HEK293 (cell line): ENCODE measurements around the gene ESCO1.

Experiments
- CTCF ChIA-PET: fragments of 350-600 bp; formaldehyde crosslinking; extraction: SDS; loops from one replicate; lab custom pipeline; 2021; ENCODE audit warnings: antibody characterized with exemption; lab: Yijun Ruan, JAX
- POLR2A ChIA-PET: fragments of 300-600 bp; formaldehyde crosslinking; extraction: SDS; loops from one replicate; lab custom pipeline; 2020; ENCODE audit warnings: antibody characterized with exemption, inconsistent platforms; lab: Yijun Ruan, JAX
- H3K27ac ChIP-seq: fragments of 200-500 bp; sonication (Bioruptor generic); 2 replicates; pipeline ENCODE4 v1.5.1; 2014; ENCODE audit warnings: low read depth, low read length, control low read depth, inconsistent platforms; ENCODE audit errors: extremely low read depth
- H3K36me3 ChIP-seq, 2 experiments: fragments of 200-500 bp in 1 of 2; sonication (Bioruptor generic) in 1 of 2; 1 replicate in 1 of 2; 2 replicates in 1 of 2; pipeline ENCODE4 v1.5.1; 2014 to 2017; ENCODE audit warnings: inconsistent platforms in 2 of 2, low read length in 2 of 2; ENCODE audit not compliant: control insufficient read depth in 2 of 2, insufficient read depth in 1 of 2
- H3K4me1 ChIP-seq: fragments of 200-500 bp; sonication (Bioruptor generic); 2 replicates; pipeline ENCODE4 v1.5.1; 2014; ENCODE audit warnings: mild to moderate bottlenecking, low read length, inconsistent platforms; ENCODE audit not compliant: control insufficient read depth, insufficient read depth
- H3K4me3 ChIP-seq: 2 replicates; pipeline ENCODE4 v1.5.1; 2011; ENCODE audit warnings: low read depth, mild to moderate bottlenecking, control low read depth, low read length, moderate library complexity
- H3K9me3 ChIP-seq: fragments of 200-500 bp; sonication (Bioruptor generic); 2 replicates; pipeline ENCODE4 v1.5.1; 2014; ENCODE audit warnings: low read depth, low read length, inconsistent platforms; ENCODE audit not compliant: control insufficient read depth, insufficient read depth
- PATZ1 ChIP-seq: fragments of 450-650 bp; formaldehyde crosslinking; IDR thresholded peaks from 2 replicates; pipeline ENCODE4 v1.5.1; 2016; ENCODE audit warnings: missing biosample characterization, missing genetic modification characterization
- PRDM1 ChIP-seq: fragments of 450-650 bp; formaldehyde crosslinking; IDR thresholded peaks from 2 replicates; pipeline ENCODE4; 2016; ENCODE audit warnings: missing biosample characterization, missing genetic modification characterization
- SCRT1 ChIP-seq: fragments of 450-650 bp; formaldehyde crosslinking; IDR thresholded peaks from 2 replicates; pipeline ENCODE4 v1.5.1; 2016; ENCODE audit warnings: missing biosample characterization, missing genetic modification characterization, borderline replicate concordance
- TCF7L2 ChIP-seq: IDR thresholded peaks from 2 replicates; pipeline ENCODE4 v1.6.1; 2011; ENCODE audit warnings: low read depth, mild to moderate bottlenecking, inconsistent platforms, low read length, moderate library complexity, borderline replicate concordance
- ZFP37 ChIP-seq: fragments of 450-650 bp; formaldehyde crosslinking; IDR thresholded peaks from 2 replicates; pipeline ENCODE4 v1.5.1; 2016; ENCODE audit warnings: missing biosample characterization, missing genetic modification characterization
- ZIC2 ChIP-seq: fragments of 450-650 bp; formaldehyde crosslinking; IDR thresholded peaks from 2 replicates; pipeline ENCODE4 v1.5.1; 2016; ENCODE audit warnings: missing biosample characterization, missing genetic modification characterization
- ZNF121 ChIP-seq: fragments of 450-650 bp; formaldehyde crosslinking; IDR thresholded peaks from 2 replicates; pipeline ENCODE4 v1.5.1; 2016; ENCODE audit warnings: missing biosample characterization, missing genetic modification characterization
- ZNF239 ChIP-seq: fragments of 450-650 bp; formaldehyde crosslinking; IDR thresholded peaks from 2 replicates; pipeline ENCODE4 v1.5.1; 2016; ENCODE audit warnings: missing biosample characterization, missing genetic modification characterization
- ZNF473 ChIP-seq: fragments of 450-650 bp; formaldehyde crosslinking; IDR thresholded peaks from 2 replicates; pipeline ENCODE4 v1.5.1; 2017; ENCODE audit warnings: missing biosample characterization, missing genetic modification characterization
- ZNF558 ChIP-seq: fragments of 450-650 bp; formaldehyde crosslinking; IDR thresholded peaks from 2 replicates; pipeline ENCODE4 v1.5.1; 2016; ENCODE audit warnings: missing biosample characterization, missing genetic modification characterization
- ZNF561 ChIP-seq: fragments of 450-650 bp; IDR thresholded peaks from 2 replicates; pipeline ENCODE4 v1.5.1; 2018; ENCODE audit warnings: missing biosample characterization, missing genetic modification characterization, borderline replicate concordance
- ZNF658 ChIP-seq: fragments of 450-650 bp; formaldehyde crosslinking; IDR thresholded peaks from 2 replicates; pipeline ENCODE4; 2016; ENCODE audit warnings: missing biosample characterization, missing genetic modification characterization
- ZNF670 ChIP-seq: fragments of 450-650 bp; formaldehyde crosslinking; IDR thresholded peaks from 2 replicates; pipeline ENCODE4 v1.5.1; 2016; ENCODE audit warnings: missing biosample characterization, missing genetic modification characterization, low read depth
- ZNF704 ChIP-seq: fragments of 450-650 bp; formaldehyde crosslinking; IDR thresholded peaks from 2 replicates; pipeline ENCODE4 v1.5.1; 2016; ENCODE audit warnings: missing biosample characterization, missing genetic modification characterization
- TF ChIP-seq, protein P1 (sequence below): fragments of 450-650 bp; formaldehyde crosslinking; IDR thresholded peaks from 2 replicates; pipeline ENCODE4 v1.5.1; 2016; ENCODE audit warnings: missing biosample characterization, missing genetic modification characterization
- TF ChIP-seq, protein P2 (sequence below): fragments of 450-650 bp; formaldehyde crosslinking; conservative IDR thresholded peaks from 2 replicates; pipeline ENCODE4 v1.5.1; 2016; ENCODE audit warnings: low read depth, missing biosample characterization, missing genetic modification characterization
- TF ChIP-seq, protein P3 (sequence below): fragments of 450-650 bp; formaldehyde crosslinking; IDR thresholded peaks from 2 replicates; pipeline ENCODE4 v1.5.1; 2016; ENCODE audit warnings: missing biosample characterization, missing genetic modification characterization
- TF ChIP-seq, protein P4 (sequence below): fragments of 450-650 bp; formaldehyde crosslinking; IDR thresholded peaks from 2 replicates; pipeline ENCODE4 v1.5.1; 2016; ENCODE audit warnings: missing biosample characterization, missing genetic modification characterization

The ESCO1 gene

GRCh38 chr18:21559195-21559594, 41.3 kb downstream of the ESCO1 start (continued):
- TF ChIP-seq, protein P1, sequence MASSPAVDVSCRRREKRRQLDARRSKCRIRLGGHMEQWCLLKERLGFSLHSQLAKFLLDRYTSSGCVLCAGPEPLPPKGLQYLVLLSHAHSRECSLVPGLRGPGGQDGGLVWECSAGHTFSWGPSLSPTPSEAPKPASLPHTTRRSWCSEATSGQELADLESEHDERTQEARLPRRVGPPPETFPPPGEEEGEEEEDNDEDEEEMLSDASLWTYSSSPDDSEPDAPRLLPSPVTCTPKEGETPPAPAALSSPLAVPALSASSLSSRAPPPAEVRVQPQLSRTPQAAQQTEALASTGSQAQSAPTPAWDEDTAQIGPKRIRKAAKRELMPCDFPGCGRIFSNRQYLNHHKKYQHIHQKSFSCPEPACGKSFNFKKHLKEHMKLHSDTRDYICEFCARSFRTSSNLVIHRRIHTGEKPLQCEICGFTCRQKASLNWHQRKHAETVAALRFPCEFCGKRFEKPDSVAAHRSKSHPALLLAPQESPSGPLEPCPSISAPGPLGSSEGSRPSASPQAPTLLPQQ (tag by site-specific recombination): no peak
- no peak for TF ChIP-seq ZNF473 (tag by site-specific recombination)

DNA sequence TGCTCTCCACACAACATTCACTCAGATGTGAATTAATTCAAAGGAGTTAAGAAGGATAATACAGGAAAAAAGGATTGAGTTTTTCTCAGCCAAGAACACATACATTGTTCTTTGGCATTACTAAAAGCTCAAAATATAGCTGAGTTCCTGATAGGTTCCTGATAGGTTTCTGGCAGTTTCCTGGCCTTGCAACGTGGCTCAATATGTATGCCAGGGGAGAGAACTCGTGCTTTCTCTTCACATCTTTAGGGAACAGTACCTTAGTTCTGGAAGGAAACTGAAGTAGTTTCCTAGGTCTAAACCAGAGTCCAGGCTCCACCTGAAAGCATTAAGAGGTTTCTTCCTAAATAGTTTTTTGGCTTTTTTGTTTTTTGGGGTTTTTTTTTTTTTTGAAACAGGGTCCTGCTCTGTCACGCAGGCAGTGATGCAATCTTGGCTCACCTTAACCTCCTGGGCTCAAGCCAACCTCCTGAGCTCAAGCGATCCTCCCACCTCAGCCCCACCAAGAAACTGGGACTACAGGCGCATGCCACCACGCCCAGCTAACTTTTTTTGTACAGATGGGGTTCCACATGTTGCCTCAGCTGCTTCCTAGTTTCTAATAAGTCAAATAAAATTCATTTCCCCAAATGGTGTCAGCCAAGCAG, 42.8 kb downstream of the ESCO1 start:
- CTCF ChIA-PET: interaction anchor here (0.7 kb wide), 2 partner anchors 18 to 312 kb away, joined by 3 to 4 read pairs; no protein-coding TSS in a partner anchor

GRCh38 chr18:21550510-21550970, 50.0 kb downstream of the ESCO1 start:
- Histone ChIP-seq H3K9me3 (no peaks in the 10 kb centered on the region), H3K27ac (no peak overlapping the region), H3K36me3 (peaks cover 36 to 55% of the 10 kb centered on the region in 2 experiments), H3K4me1 (no peaks in the 10 kb centered on the region), H3K4me3 (no peak overlapping the region)
- CTCF ChIA-PET: no interaction called here
- POLR2A ChIA-PET: no interaction called here
- TF ChIP-seq ZNF121 (no peak), PATZ1 (tag by site-specific recombination) (no peak), PRDM1 (tag by site-specific recombination) (no peak), ZNF670 (tag by site-specific recombination) (no peak), ZNF558 (tag by site-specific recombination) (no peak), TCF7L2 (no peak), ZNF561 (tag by site-specific recombination) (no peak), ZNF239 (tag by site-specific recombination) (no peak), ZIC2 (tag by site-specific recombination) (no peak), ZFP37 (tag by site-specific recombination) (no peak)
- TF ChIP-seq, protein P2, sequence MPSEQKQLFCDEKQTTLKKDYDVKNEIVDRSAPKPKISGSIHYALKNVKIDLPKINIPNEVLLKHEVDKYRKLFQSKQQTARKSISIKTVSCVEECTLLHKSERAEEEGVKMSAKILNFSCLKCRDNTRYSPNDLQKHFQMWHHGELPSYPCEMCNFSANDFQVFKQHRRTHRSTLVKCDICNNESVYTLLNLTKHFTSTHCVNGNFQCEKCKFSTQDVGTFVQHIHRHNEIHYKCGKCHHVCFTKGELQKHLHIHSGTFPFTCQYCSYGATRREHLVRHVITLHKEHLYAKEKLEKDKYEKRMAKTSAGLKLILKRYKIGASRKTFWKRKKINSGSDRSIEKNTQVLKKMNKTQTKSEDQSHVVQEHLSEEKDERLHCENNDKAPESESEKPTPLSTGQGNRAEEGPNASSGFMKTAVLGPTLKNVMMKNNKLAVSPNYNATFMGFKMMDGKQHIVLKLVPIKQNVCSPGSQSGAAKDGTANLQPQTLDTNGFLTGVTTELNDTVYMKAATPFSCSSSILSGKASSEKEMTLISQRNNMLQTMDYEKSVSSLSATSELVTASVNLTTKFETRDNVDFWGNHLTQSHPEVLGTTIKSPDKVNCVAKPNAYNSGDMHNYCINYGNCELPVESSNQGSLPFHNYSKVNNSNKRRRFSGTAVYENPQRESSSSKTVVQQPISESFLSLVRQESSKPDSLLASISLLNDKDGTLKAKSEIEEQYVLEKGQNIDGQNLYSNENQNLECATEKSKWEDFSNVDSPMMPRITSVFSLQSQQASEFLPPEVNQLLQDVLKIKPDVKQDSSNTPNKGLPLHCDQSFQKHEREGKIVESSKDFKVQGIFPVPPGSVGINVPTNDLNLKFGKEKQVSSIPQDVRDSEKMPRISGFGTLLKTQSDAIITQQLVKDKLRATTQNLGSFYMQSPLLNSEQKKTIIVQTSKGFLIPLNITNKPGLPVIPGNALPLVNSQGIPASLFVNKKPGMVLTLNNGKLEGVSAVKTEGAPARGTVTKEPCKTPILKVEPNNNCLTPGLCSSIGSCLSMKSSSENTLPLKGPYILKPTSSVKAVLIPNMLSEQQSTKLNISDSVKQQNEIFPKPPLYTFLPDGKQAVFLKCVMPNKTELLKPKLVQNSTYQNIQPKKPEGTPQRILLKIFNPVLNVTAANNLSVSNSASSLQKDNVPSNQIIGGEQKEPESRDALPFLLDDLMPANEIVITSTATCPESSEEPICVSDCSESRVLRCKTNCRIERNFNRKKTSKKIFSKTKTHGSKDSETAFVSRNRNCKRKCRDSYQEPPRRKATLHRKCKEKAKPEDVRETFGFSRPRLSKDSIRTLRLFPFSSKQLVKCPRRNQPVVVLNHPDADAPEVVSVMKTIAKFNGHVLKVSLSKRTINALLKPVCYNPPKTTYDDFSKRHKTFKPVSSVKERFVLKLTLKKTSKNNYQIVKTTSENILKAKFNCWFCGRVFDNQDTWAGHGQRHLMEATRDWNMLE: no peak
- TF ChIP-seq, protein P3, sequence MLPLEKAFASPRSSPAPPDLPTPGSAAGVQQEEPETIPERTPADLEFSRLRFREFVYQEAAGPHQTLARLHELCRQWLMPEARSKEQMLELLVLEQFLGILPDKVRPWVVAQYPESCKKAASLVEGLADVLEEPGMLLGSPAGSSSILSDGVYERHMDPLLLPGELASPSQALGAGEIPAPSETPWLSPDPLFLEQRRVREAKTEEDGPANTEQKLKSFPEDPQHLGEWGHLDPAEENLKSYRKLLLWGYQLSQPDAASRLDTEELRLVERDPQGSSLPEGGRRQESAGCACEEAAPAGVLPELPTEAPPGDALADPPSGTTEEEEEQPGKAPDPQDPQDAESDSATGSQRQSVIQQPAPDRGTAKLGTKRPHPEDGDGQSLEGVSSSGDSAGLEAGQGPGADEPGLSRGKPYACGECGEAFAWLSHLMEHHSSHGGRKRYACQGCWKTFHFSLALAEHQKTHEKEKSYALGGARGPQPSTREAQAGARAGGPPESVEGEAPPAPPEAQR: no peak

More for the DNA sequence above, 42.8 kb downstream of the ESCO1 start:
- POLR2A ChIA-PET: no interaction called here
- peaks cover 58 to 60% of the 10 kb centered on the region in 2 experiments for H3K36me3 ChIP-seq
- H3K4me3 ChIP-seq: no peak overlapping the region
- TF ChIP-seq ZNF658 (tag by site-specific recombination) (no peak), ZNF704 (tag by site-specific recombination) (no peak), SCRT1 (tag by site-specific recombination) (no peak)
- TF ChIP-seq, protein P4, sequence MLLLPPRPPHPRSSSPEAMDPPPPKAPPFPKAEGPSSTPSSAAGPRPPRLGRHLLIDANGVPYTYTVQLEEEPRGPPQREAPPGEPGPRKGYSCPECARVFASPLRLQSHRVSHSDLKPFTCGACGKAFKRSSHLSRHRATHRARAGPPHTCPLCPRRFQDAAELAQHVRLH (tag by site-specific recombination): no peak
- H3K9me3 ChIP-seq: no peaks in the 10 kb centered on the region
- H3K27ac ChIP-seq: no peak overlapping the region
- no peaks in the 10 kb centered on the region for H3K4me1 ChIP-seq
